HepG2 (cell line): Measurements from ENCODE around the gene HMMR. TPM values are rescaled to one million over a fixed set of nuclear protein-coding genes. Genes with fewer than 3 reads are reported as not detected.
"Not testable (repeated sequence)": the region's sequence is repeated elsewhere in the genome, so short reads cannot be mapped to it uniquely, and the experiment has no call there.

ENCODE experiments used
- ATAC-seq: fragments of 200-7000 bp; cut with Tn5 transposase; 3 replicates; pipeline ENCODE4 v1.9.1; 2020; ENCODE audit warnings: mild to moderate bottlenecking, moderate library complexity
- BruUV-seq: library from RNA; stranded (reverse); fragments of 400-500 nt; replicated peaks from 2 replicates; lab custom pipeline; 2021; lab: Mats Ljungman, UMichigan
- CTCF ChIA-PET: fragments of 300-600 bp; formaldehyde crosslinking; extraction: SDS; loops from one replicate; lab custom pipeline; 2021; ENCODE audit warnings: low total read pairs, inconsistent platforms, low intra/inter-chr PET ratio; lab: Yijun Ruan, JAX
- POLR2A ChIA-PET: fragments of 350-600 bp; sonication (Branson Sonifier 250); formaldehyde crosslinking; loops from one replicate; lab custom pipeline; 2020; ENCODE audit warnings: antibody characterized with exemption, inconsistent platforms; lab: Yijun Ruan, JAX
- DNase-seq: peaks from one replicate; pipeline ENCODE4 v3.0.0-alpha.2; 2015; ENCODE audit warnings: low spot score
- FAIRE-seq: peaks from 3 replicates; lab custom pipeline; 2011; peaks lifted over from hg19 to GRCh38; lab: Jason Lieb, UNC
- H2AFZ ChIP-seq: one replicate; pipeline ENCODE4 v1.6.1; 2011; ENCODE audit warnings: low read length, inconsistent platforms
- H3K27ac ChIP-seq: fragments of 300-600 bp; 3 replicates; pipeline ENCODE4 v1.8.0; 2011; ENCODE audit warnings: mixed run types, mild to moderate bottlenecking, mixed read lengths, low read length, inconsistent platforms; ENCODE audit not compliant: insufficient read depth; ENCODE audit errors: extremely low read length
- H3K27me3 ChIP-seq, 2 experiments: fragments of 200-600 bp in 1 of 2; 2 replicates in 1 of 2; 3 replicates in 1 of 2; pipeline versions ENCODE4 v1.6.0 to v1.8.0; 2011; ENCODE audit warnings: low read length in 2 of 2, mild to moderate bottlenecking in 2 of 2, moderate library complexity in 2 of 2, inconsistent platforms in 1 of 2; ENCODE audit not compliant: insufficient read depth in 2 of 2, control insufficient read depth in 1 of 2
- H3K36me3 ChIP-seq, 2 experiments: fragments of 200-600 bp in 1 of 2; replicated peaks in 1 of 2; 2 replicates in 1 of 2; 3 replicates in 1 of 2; pipeline versions ENCODE4 v1.5.1 to v1.8.0; 2011; ENCODE audit warnings: low read length in 2 of 2, inconsistent platforms in 1 of 2; ENCODE audit not compliant: insufficient read depth in 2 of 2, control insufficient read depth in 1 of 2
- H3K4me1 ChIP-seq: 2 replicates; pipeline ENCODE4 v1.5.1; 2012; ENCODE audit warnings: low read length, inconsistent platforms; ENCODE audit not compliant: insufficient read depth
- H3K4me2 ChIP-seq: 2 replicates; pipeline ENCODE4 v1.6.0; 2011; ENCODE audit warnings: low read depth, low read length, inconsistent platforms
- H3K4me3 ChIP-seq, 3 experiments: fragments of 200-600 bp in 1 of 3; sonication (generic), shearing (Covaris generic) in 1 of 3; replicated peaks in 1 of 3; 2 replicates each; pipeline ENCODE4 v1.5.1; 2011 to 2016; ENCODE audit warnings: low read length in 3 of 3, inconsistent platforms in 2 of 3, low read depth in 2 of 3, mild to moderate bottlenecking in 2 of 3, control low read depth in 1 of 3, mixed read lengths in 1 of 3; ENCODE audit not compliant: insufficient read depth in 1 of 3
- H3K79me2 ChIP-seq: one replicate; pipeline ENCODE4 v1.6.1; 2011; ENCODE audit warnings: low read length, inconsistent platforms; ENCODE audit not compliant: insufficient read depth
- H3K9ac ChIP-seq: 2 replicates; pipeline ENCODE4 v1.6.0; 2011; ENCODE audit warnings: mild to moderate bottlenecking, low read depth, low read length, inconsistent platforms; ENCODE audit not compliant: insufficient read depth
- H3K9me3 ChIP-seq: 2 replicates; pipeline ENCODE4 v1.5.1; 2012; ENCODE audit warnings: mild to moderate bottlenecking, low read length
- H4K20me1 ChIP-seq: 2 replicates; pipeline ENCODE4 v1.6.0; 2011; ENCODE audit warnings: inconsistent platforms, mild to moderate bottlenecking, low read length, moderate library complexity; ENCODE audit not compliant: insufficient read depth
- FOXK1 ChIP-seq: sonication (generic); formaldehyde crosslinking; IDR thresholded peaks from 2 replicates; pipeline ENCODE4 v1.4.0; 2020; ENCODE audit warnings: low read depth, missing genetic modification reagents, borderline replicate concordance
- HDAC6 ChIP-seq: fragments of 200-600 bp; sonication (generic); IDR thresholded peaks from 2 replicates; pipeline ENCODE4 v1.7.0; 2017; ENCODE audit warnings: mild to moderate bottlenecking, antibody characterized with exemption, low read length, low read depth
- NR2F2 ChIP-seq: IDR thresholded peaks from 2 replicates; pipeline ENCODE4 v1.6.1; 2012; ENCODE audit warnings: low read depth, inconsistent platforms, borderline replicate concordance
- PCBP2 ChIP-seq: fragments of 200-400 bp; formaldehyde crosslinking; optimal IDR thresholded peaks from 2 replicates; pipeline ENCODE3; 2018; ENCODE audit warnings: low read length, low read depth; ENCODE audit not compliant: poor library complexity, severe bottlenecking
- RXRB ChIP-seq: IDR thresholded peaks from 2 replicates; pipeline ENCODE4 v1.6.1; 2016; ENCODE audit warnings: borderline replicate concordance, missing genetic modification reagents, missing compliant biosample characterization
- SYNCRIP ChIP-seq: fragments of 200-400 bp; formaldehyde crosslinking; IDR thresholded peaks from 2 replicates; pipeline ENCODE4 v1.6.1; 2018; ENCODE audit warnings: mild to moderate bottlenecking, low read depth, low read length; ENCODE audit not compliant: insufficient read depth
- TBP ChIP-seq: sonication (generic); formaldehyde crosslinking; IDR thresholded peaks from 2 replicates; pipeline ENCODE4 v1.5.0; 2020; ENCODE audit warnings: missing genetic modification reagents
- ZNF235 ChIP-seq: sonication (generic); formaldehyde crosslinking; IDR thresholded peaks from 2 replicates; pipeline ENCODE4 v1.8.1; 2023; ENCODE audit warnings: mild to moderate bottlenecking, missing genetic modification reagents, borderline replicate concordance
- ZNF256 ChIP-seq: sonication (generic); formaldehyde crosslinking; conservative IDR thresholded peaks from 2 replicates; pipeline ENCODE4 v1.4.0; 2020; ENCODE audit warnings: missing genetic modification reagents
- ZNF563 ChIP-seq: sonication (generic); formaldehyde crosslinking; IDR thresholded peaks from 2 replicates; pipeline ENCODE4 v1.8.0; 2022; ENCODE audit warnings: mild to moderate bottlenecking, moderate library complexity, missing genetic modification reagents
- ZNF720 ChIP-seq: sonication (generic); formaldehyde crosslinking; IDR thresholded peaks from 2 replicates; pipeline ENCODE4 v1.4.0; 2020; ENCODE audit warnings: missing genetic modification reagents
- ZNF75D ChIP-seq: sonication (generic); formaldehyde crosslinking; IDR thresholded peaks from 2 replicates; pipeline ENCODE4 v1.8.1; 2023; ENCODE audit warnings: missing genetic modification reagents, mild to moderate bottlenecking, borderline replicate concordance
- ZNF788 ChIP-seq: sonication (generic); formaldehyde crosslinking; IDR thresholded peaks from 2 replicates; pipeline ENCODE4 v1.5.0; 2020; ENCODE audit warnings: mild to moderate bottlenecking, missing genetic modification reagents, borderline replicate concordance
- WGBS: methylation state at CpG from one replicate; pipeline ENCODE4 v1.1.6; 2017; ENCODE audit warnings: low lambda C conversion rate; 5-methylcytosine and 5-hydroxymethylcytosine counted together
- in situ Hi-C: cut with HindIII; loops from 2 replicates; pipeline ENCODE4 v1.10.0; 2017; ENCODE audit warnings: low pct_unique_long_range_greater_than_20kb; ENCODE audit not compliant: extremely low pct_ligation_motif_present
- intact Hi-C: fragments of 100-400 bp; cut with micrococcal nuclease; formaldehyde crosslinking; loops from one replicate; pipeline ENCODE4 v1.10.0; 2022; ENCODE audit not compliant: unreplicated experiment
- polyA plus RNA-seq, 8 experiments: library from polyadenylated mRNA; depleted of rRNA in 3 of 8; stranded (reverse) in 7 of 8; unstranded in 1 of 8; fragments of >200 nt; fragmentation: Illumina TruSeq in 4 of 8; extraction: Trizol in 4 of 8; gene quantifications; 2 replicates each; pipeline versions ENCODE4 v1.2.1 to v1.2.3, GENCODE V29; 2011 to 2016; ENCODE audit warnings: low read depth in 4 of 8, missing spikeins in 1 of 8, mixed read lengths in 1 of 8; ENCODE audit not compliant: insufficient read depth in 1 of 8
- total RNA-seq, 5 experiments: library from RNA; depleted of rRNA; stranded (reverse); fragments of >200 nt; fragmentation: Illumina TruSeq; extraction: Trizol; gene quantifications; 2 replicates each; pipeline ENCODE4 v1.2.3, GENCODE V29; 2016; ENCODE audit warnings: low read depth in 1 of 5
- TF ChIP-seq, protein P1 (sequence below): sonication (generic); formaldehyde crosslinking; IDR thresholded peaks from 2 replicates; pipeline ENCODE4 v1.4.0; 2020; ENCODE audit warnings: missing genetic modification reagents
- TF ChIP-seq, protein P2 (sequence below): IDR thresholded peaks from 2 replicates; pipeline ENCODE4 v1.6.1; 2018; ENCODE audit warnings: missing genetic modification reagents

Gene HMMR
- total and polyA plus RNA-seq, 2 of the 13 experiments (the other 11 are each of a cell fraction or from before 2014, with no cell fraction given), result 8.5 to 48.3 TPM

DNA sequence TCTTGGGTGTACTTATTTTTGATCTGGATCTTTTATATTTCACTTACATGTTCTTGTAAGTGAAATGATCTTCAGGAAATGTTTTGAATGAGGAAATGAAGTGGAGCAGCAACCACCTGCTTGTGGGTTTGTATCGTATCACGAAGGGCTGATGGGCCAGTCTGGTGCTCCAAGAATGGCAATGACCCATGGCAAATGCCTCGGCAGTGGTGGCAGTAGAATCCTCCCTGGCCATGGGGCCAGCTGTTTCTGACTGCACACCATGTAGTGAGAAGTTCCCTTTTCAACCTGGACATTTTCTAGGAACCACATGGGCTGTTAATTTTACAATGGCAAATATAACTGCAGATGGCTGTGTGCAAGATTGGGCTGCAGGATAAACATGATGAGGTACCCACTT is 74.9 kb downstream of the HMMR start:
- POLR2A ChIA-PET, result no interaction called here
- no TSS peak for BruUV-seq
- Histone ChIP-seq H4K20me1 (no peaks in the 10 kb centered on the region), H2AFZ (no peak overlapping the region), H3K79me2 (no peaks in the 10 kb centered on the region), H3K27me3 (no peaks in the 10 kb centered on the region; a peak in 1 of 5 replicates), H3K36me3 (no peaks in the 10 kb centered on the region), H3K9ac (no peak overlapping the region), H3K4me2 (no peak overlapping the region), H3K9me3 (no peaks in the 10 kb centered on the region), H3K4me3 (no peak overlapping the region), H3K27ac (no peak overlapping the region), H3K4me1 (no peaks in the 10 kb centered on the region)
- ATAC-seq (no peak), DNase-seq (no peak), FAIRE-seq (no peak)
- 56% methylated on average over 3 of the region's 3 CpGs for WGBS
- intact Hi-C loops (no loop called here), in situ Hi-C loops (no loop called here)
- CTCF ChIA-PET, result no interaction called here
- TF ChIP-seq, protein P1, sequence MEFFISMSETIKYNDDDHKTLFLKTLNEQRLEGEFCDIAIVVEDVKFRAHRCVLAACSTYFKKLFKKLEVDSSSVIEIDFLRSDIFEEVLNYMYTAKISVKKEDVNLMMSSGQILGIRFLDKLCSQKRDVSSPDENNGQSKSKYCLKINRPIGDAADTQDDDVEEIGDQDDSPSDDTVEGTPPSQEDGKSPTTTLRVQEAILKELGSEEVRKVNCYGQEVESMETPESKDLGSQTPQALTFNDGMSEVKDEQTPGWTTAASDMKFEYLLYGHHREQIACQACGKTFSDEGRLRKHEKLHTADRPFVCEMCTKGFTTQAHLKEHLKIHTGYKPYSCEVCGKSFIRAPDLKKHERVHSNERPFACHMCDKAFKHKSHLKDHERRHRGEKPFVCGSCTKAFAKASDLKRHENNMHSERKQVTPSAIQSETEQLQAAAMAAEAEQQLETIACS (CRISPR knock-in tag), result no peak
- TF ChIP-seq ZNF235 (CRISPR knock-in tag), result no peak
- no peak for TF ChIP-seq FOXK1
- TF ChIP-seq ZNF75D (CRISPR knock-in tag), result no peak
- no peak for TF ChIP-seq NR2F2
- TF ChIP-seq RXRB (CRISPR knock-in tag), result no peak
- no peak for TF ChIP-seq PCBP2
- TF ChIP-seq ZNF256 (CRISPR knock-in tag), result no peak
- no peak for TF ChIP-seq SYNCRIP
- no peak for TF ChIP-seq HDAC6
- TF ChIP-seq ZNF563 (CRISPR knock-in tag), result no peak
- no peak for TF ChIP-seq ZNF720 (CRISPR knock-in tag)
- TF ChIP-seq, protein P2, sequence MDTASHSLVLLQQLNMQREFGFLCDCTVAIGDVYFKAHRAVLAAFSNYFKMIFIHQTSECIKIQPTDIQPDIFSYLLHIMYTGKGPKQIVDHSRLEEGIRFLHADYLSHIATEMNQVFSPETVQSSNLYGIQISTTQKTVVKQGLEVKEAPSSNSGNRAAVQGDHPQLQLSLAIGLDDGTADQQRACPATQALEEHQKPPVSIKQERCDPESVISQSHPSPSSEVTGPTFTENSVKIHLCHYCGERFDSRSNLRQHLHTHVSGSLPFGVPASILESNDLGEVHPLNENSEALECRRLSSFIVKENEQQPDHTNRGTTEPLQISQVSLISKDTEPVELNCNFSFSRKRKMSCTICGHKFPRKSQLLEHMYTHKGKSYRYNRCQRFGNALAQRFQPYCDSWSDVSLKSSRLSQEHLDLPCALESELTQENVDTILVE (CRISPR knock-in tag), result no peak
- no peak for TF ChIP-seq ZNF788 (CRISPR knock-in tag)
- no peak for TF ChIP-seq TBP (CRISPR knock-in tag)

DNA sequence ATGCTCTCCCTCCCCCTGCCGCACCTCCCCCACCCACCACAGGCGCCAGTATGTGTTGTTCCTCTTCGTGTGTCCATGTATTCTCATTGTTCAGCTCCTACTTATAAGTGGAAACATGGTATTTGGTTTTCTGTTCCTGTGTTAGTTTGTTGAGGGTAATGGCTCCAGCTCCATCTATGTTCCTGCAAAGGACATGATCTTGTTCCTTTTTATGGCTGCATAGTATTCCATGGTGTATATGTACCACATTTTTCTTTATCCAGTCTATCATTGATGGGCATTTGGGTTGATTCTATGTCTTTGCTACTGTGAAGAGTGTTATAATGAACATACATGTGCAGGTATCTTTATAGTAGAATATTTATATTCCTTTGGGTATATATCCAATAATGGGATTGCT is 76.0 kb downstream of the HMMR start:
- POLR2A ChIA-PET, BruUV-seq, in situ Hi-C loops, H4K20me1 ChIP-seq, H3K4me1 ChIP-seq, H3K4me3 ChIP-seq, H3K27me3 ChIP-seq, H3K9ac ChIP-seq, H3K79me2 ChIP-seq, DNase-seq, H3K36me3 ChIP-seq, H2AFZ ChIP-seq, intact Hi-C loops, ATAC-seq, FAIRE-seq, H3K27ac ChIP-seq, H3K9me3 ChIP-seq, CTCF ChIA-PET, H3K4me2 ChIP-seq: not testable (repeated sequence)
- 2% methylated on average over 3 of the region's 3 CpGs for WGBS
